GM10847 (cell line): Measurements from ENCODE around the gene EXOC4.

Source experiments
- POLR2A ChIP-seq: IDR thresholded peaks from 2 replicates; pipeline ENCODE4 v1.6.1; 2011; ENCODE audit not compliant: insufficient read length; ENCODE audit errors: extremely low read depth

Gene EXOC4

DNA sequence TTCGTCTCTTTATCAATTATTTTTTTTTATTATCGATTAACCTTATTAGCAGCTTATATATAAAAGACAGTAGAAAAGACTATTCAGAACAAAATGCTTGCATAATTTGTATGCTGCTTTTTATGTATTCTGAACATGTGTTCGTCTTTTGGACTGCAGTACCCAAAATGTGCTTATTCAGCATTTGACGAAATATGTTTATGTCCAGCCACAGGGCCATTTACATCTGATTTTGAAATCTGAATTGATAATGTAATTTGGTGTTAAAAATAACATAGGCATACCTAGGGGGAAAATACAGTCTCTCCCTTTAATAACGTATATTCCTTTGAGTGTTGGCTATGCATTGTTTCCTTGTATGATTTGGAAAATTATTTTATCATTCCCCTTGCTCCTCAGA is 386.0 kb downstream of the EXOC4 start:
- no peak for TF ChIP-seq POLR2A

DNA sequence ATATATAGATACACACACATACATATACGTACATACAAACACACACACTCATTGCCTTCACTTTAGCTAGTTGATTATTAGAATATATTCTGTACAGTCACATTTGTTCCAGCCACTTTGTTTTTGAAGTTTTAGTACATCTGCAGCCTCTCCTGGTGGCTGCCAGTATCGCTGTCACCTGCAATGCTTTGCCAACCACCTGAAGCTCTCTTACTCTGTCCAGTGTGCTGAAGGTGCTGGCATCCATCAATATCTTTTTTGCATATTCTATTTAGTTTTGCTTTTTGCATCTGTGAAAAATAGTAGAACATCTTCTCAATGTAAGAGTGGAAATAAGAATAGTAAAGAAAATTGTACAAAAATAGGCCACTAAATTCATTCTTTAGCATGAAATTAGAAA is 388.6 kb downstream of the EXOC4 start:
- no peak for TF ChIP-seq POLR2A

DNA sequence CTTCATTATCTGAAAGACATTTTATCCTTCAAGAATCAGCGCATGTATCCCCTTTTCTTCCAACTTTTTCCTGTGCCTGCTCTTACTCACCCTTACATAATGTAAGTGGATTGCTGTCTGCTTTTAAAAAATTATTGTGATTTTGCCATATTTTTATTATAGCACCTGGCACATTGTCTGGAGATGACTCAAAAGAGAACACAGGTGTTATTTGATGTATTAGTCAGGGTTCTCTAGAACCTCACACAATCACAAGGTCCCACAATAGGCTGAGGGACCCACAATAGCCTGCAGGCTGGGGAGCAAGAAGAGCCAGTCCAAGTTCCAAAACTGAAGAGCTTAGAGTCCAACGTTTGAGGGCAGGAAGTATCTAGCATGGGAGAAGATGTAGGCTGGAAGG is 390.0 kb downstream of the EXOC4 start:
- TF ChIP-seq POLR2A: no peak

DNA sequence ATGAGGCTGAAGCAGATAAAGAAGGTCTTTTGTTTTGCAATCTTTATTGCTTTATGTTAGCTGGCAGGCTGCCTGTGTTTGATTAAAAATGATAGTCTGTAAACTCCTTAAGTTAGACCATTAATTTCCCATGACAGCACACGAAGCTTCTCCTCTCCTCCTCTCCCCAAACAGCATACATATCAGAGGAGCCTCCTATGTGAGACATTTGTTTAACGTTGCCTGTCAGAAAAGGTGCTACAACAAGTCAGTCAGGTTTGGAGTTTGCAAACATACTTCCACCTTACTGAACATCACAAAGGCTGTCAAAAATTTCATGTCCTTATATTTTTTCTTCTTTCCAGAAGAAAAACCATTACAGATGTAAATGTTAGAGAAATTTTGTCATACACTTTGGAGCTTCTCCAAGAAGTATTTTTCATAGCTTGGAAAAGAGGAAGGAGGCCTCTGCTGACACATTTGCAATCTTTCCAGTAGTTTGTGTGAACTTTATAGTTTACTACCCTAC is 393.1 kb downstream of the EXOC4 start:
- no peak for TF ChIP-seq POLR2A

DNA sequence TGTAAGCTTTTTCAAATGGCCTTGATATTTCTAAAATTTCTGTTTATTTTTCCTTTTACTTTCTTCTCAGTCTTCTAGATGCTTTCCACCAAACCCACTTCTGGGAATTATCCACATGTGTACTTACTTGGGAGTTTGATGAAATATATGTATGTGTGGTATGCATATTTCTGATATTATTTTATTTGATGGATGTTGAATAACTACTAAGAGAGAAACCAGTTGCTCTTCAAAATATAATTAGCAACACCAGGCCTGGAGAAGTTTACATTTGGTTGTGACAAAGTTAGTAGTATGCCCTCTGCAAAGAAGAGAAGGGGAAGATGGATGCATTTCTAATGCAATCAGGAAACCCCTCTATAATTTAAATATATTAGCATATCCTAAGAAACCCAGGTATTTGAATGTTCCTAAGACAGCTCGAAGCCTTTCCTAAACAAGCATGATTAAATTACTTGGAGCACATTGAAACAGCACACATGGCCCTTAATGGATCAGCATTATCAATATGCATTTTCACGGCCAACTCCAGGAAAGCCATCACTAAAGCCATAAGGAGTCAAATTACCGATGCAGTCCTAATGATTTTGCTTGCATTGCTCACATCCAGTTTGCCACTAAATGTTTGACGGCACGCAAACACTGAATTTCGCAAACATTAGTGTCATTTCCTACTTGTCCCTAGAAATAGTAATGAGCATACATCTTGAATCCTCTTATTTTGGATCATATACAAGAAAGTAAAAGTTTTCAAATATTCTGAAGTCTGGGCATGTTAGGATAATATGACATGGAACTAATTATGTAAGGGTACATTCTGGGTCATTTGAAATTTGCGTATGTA is 393.8 kb downstream of the EXOC4 start:
- no peak for TF ChIP-seq POLR2A

DNA sequence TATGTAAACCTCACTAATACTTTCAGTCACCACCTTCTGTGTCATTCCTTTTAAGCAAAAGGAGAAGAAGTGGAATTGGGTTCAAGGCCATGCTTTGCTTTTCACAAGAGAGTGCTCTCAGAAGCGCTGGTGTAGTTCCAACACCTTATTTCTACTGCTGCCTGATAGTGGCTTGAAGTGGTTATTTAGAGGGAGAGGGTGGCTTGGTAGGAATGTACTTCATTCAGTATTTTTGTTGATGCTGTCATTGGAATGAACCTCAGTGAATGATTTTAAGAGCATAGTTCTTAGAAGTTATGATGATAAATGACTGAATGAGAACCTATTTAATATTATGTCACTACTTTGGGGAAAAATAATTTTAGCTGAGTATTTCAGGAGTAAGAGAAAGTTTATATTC is 396.7 kb downstream of the EXOC4 start:
- TF ChIP-seq POLR2A: no peak

DNA sequence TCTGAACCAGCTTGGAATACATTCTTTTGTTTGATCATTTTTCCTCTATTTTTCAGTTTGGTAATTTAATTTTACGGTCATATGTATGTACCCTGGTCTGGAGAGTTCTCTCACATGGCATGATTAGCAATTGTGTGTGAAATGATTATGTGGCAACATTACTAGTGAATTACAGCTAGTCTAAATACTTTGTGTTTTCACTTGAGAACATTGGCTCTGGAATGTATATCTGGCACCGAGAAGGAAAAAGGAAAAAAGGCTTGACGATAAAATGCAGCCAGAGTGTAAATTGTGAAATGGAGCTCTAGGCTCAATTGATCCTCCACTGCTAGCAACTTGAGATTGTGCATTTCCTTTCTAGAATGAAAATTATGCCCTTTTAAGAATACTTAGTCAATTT is 397.2 kb downstream of the EXOC4 start:
- TF ChIP-seq POLR2A: no peak

DNA sequence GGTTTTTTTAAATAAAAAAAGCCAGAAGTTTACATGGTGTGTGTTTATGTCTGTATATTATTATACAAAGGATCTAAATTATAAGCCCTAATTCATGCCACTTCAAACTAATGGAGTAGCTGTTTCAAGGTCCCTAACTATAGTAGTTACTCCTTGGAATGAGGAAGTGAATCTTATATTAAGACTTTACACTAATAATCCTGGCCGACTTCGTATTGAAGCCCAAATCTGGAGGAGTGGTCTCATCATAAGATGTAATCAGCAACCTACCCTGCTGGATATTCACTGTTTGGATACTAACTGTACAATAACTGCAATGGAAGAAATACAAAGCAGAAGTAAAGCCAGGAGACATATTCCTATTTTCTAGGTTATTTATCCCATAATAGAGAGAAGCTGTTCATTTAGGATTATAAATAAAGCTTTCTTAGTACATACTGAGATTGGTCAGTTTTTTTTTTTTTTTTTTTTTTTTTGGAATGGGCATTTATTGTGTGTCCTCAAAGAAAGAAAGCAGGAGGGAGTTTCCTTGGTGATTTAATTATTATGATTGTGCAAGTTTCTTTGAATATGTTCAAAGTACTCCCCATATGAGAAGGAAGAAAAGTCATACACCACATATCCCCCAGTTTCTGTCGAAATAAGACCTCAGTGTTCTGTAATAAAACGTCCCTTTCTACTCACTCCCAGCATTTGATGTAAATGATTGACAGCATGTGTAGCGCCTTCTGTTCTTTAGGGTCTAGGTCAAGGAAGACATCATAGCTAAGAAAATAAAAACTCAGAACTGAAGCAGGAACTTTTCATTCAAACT is 397.8 kb downstream of the EXOC4 start:
- TF ChIP-seq POLR2A: no peak

DNA sequence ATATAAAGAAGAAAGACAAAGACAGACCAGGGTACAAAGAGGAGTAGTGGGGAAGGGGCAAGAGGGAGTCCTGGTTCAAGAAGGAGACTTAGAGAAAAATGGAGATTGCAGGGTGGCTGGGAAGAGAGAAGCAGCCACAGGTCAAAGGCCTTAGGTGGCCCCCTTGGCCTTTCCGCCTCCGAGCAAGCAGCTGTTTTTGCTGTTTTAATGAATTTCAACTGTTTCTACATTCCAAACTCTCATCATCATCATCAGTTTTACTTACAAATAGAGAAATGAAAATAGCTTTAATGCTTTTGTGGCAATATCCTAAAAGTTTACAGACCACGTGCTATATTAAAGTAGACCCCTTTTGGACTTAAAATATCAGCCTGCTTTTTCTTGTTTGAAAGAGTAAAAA is 399.7 kb downstream of the EXOC4 start:
- no peak for TF ChIP-seq POLR2A

DNA sequence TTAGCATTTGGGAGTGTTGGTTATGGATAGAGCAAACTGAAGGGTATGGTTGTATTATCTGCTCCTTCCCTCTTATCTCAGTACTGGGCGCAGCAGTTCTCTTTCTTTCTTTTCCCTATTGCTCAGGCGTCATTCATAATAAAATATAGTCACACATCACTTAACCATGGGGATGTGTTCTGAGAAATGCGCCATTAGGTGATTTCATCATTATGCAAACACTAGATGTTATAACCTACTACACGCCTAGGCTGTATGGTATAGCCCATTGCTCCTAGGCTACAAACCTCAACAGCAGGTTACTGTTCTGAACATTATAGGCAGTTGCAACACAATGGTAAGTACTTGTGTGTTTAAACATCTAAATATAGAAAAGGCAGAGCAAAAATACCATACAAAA is 401.7 kb downstream of the EXOC4 start:
- no peak for TF ChIP-seq POLR2A

DNA sequence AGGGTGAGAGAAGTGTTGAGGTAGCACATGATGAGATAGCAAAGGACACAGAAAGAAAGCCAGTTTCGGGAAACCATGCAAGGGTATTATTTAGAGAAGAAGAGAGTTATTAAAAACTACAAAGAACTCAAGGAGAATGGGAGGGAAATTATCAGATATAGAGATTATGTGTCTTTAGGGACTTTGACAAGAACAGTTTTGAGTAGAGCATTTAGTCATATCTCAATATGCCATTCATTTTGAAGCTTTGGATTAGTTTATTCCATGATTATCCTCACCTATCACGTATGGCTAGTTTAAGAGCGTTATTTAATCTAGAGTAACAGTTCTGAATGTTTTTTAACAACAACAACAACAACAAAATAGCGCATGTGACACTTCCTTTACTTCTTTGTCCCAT is 409.4 kb downstream of the EXOC4 start:
- no peak for TF ChIP-seq POLR2A

DNA sequence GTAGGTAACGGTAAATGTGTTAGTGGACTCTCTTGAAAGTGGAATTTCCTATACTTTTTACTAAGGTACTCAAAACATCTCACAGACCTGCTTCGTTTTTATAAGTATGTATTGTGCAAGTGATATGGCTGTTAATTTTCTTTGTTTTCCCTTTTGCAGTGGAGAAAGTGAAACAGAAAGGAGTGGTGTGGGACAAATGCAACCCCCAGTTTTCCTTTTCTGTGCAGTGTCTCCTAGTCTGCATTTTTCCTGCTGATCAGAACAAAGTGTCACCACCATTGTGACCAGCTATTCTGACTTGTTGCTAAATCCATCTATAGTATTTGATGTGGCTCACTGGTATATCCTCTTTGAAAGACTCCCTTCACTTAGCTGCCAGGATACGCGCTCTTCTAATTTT is 410.0 kb downstream of the EXOC4 start:
- TF ChIP-seq POLR2A: no peak

DNA sequence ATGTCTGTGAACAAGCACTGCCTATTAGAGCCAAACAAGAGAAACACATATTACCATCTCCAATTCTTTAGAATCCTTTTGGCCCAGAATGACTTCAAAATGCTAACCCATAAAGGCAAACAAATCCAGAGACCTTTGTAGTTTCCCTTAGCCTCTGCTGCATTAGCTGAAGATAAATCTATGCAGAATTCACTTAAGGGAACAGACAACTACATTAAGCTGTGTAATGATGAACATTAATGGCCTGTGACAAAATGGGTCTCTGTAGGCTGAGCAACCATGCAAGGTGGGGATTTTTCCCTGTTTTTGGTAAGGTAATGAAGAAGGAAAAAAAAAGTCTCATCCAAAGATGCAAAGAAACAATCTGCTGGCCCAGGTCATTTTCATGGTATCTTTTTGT is 411.6 kb downstream of the EXOC4 start:
- no peak for TF ChIP-seq POLR2A

DNA sequence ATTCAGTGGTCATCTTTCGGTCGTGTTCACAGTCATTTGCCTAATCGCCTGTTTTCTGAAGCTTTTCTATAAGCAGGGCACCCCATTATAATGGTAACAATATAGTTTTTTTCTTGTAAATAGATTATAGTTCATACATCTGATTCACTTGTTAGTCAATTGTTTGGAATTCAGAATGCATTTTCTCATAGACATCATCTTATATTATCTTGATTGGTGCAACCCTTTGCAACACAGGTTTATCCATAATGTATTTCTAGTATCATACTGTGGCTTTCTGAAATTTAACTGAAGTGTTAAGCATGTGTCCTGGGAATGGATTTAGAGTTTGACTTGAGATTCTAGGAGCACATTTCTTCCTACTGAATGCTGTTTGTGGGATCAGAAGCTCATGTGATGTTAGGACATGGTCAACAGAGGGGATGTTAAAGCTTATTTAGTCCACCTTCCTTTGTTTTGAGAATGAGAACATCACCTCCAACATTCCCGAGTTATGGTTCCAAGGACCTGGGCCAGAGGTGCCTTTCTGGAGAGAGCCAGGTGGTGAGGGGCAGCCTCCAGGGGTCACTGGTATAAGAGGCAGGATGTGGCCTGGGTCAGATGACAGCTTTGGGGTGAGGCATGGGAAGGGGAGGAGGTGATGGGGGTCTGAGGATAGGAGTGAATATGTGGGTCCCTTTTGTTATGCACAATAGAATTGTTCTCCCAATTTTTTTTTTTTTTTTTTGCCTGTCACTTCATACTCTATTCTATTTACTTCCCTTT is 415.6 kb downstream of the EXOC4 start:
- TF ChIP-seq POLR2A: no peak

DNA sequence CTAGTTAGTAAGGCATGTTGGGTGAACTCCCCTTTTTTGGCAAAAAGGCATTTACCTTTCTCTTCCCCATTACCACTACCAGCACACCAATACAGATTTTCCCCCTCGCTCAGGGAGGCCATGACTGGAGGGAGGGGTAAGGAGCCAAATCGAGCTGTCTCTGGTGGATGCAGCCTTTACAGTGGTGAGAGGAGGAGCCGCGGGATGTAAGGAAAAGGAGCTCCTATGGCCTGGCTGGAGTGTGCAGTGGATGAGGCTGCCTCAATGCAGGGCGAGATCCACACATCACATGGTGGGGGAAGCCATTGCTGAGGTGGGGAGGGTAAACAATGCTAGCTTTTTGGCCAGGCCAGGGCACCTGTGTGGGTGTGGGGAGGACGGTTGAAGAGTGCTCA is 416.2 kb downstream of the EXOC4 start:
- TF ChIP-seq POLR2A: no peak
